Measurements from ENCODE around the gene C1QB.

Gene C1QB

GRCh38 chr1:22633697-22634463, 19.2 kb upstream of the C1QB start:
- in situ Hi-C loops (cut with MboI; ENCODE audit: low sequenced_read_pairs), result loop anchor here (25.0 kb wide), 1 partner anchor 522 kb away; no protein-coding TSS in a partner anchor

GRCh38 chr1:22635436-22635835, 17.6 kb upstream of the C1QB start:
- in situ Hi-C loops (cut with MboI; ENCODE audit: low sequenced_read_pairs), result loop anchor here (25.0 kb wide), 1 partner anchor 523 kb away; no protein-coding TSS in a partner anchor

- in situ Hi-C loops (cut with MboI; ENCODE audit: low sequenced_read_pairs), result loop anchor here (25.0 kb wide), 1 partner anchor 524 kb away; no protein-coding TSS in a partner anchor
Measured at GRCh38 chr1:22636353-22636752, 16.7 kb upstream of the C1QB start, which contains the start of gene C1QA. C1QA (plus strand) TSS chr1:22636628; CDS start chr1:22637617, 989 bp downstream.

- in situ Hi-C loops (cut with MboI; ENCODE audit: low sequenced_read_pairs), result loop anchor here (25.0 kb wide), 1 partner anchor 525 kb away; no protein-coding TSS in a partner anchor
Measured at GRCh38 chr1:22636927-22637326, 16.1 kb upstream of the C1QB start.

- in situ Hi-C loops (cut with MboI; ENCODE audit: low sequenced_read_pairs), result loop anchor here (25.0 kb wide), 1 partner anchor 526 kb away; no protein-coding TSS in a partner anchor
Measured at GRCh38 chr1:22637907-22638445, 15.1 kb upstream of the C1QB start.

GRCh38 chr1:22638476-22639234, 14.4 kb upstream of the C1QB start:
- in situ Hi-C loops (cut with MboI; ENCODE audit: low sequenced_read_pairs), result loop anchor here (25.0 kb wide), 1 partner anchor 526 kb away; no protein-coding TSS in a partner anchor

- in situ Hi-C loops (cut with MboI; ENCODE audit: low sequenced_read_pairs), result loop anchor here (25.0 kb wide), 1 partner anchor 527 kb away; no protein-coding TSS in a partner anchor
Measured at GRCh38 chr1:22639286-22639685, 13.8 kb upstream of the C1QB start.

GRCh38 chr1:22641247-22641646, 11.8 kb upstream of the C1QB start:
- in situ Hi-C loops (cut with MboI; ENCODE audit: low sequenced_read_pairs), result loop anchor here (10.0 to 25.0 kb wide), 2 partner anchors 216 to 529 kb away; no protein-coding TSS in a partner anchor

- in situ Hi-C loops (cut with MboI; ENCODE audit: low sequenced_read_pairs), result loop anchor here (10.0 to 25.0 kb wide), 2 partner anchors 217 to 530 kb away; no protein-coding TSS in a partner anchor
Measured at GRCh38 chr1:22641906-22642636, 11.0 kb upstream of the C1QB start.

GRCh38 chr1:22643381-22643780, 9.7 kb upstream of the C1QB start, which contains the start of gene C1QC:
C1QC (plus strand) TSS chr1:22643633; CDS start chr1:22644024, 391 bp downstream.
- in situ Hi-C loops (cut with MboI; ENCODE audit: low sequenced_read_pairs), result loop anchor here (10.0 to 25.0 kb wide), 2 partner anchors 219 to 531 kb away; no protein-coding TSS in a partner anchor

GRCh38 chr1:22643928-22644327, 9.1 kb upstream of the C1QB start:
- in situ Hi-C loops (cut with MboI; ENCODE audit: low sequenced_read_pairs), result loop anchor here (10.0 to 25.0 kb wide), 2 partner anchors 219 to 532 kb away; no protein-coding TSS in a partner anchor

GRCh38 chr1:22645931-22646330, 7.1 kb upstream of the C1QB start:
- in situ Hi-C loops (cut with MboI; ENCODE audit: low sequenced_read_pairs), result loop anchor here (10.0 to 25.0 kb wide), 2 partner anchors 221 to 534 kb away; no protein-coding TSS in a partner anchor

- in situ Hi-C loops (cut with MboI; ENCODE audit: low sequenced_read_pairs), result loop anchor here (10.0 to 25.0 kb wide), 2 partner anchors 222 to 534 kb away; no protein-coding TSS in a partner anchor
Measured at GRCh38 chr1:22646384-22646783, 6.7 kb upstream of the C1QB start.

GRCh38 chr1:22650089-22650693, 2.8 kb upstream of the C1QB start:
- in situ Hi-C loops (cut with MboI; ENCODE audit: low sequenced_read_pairs), result no loop called here

- in situ Hi-C loops (cut with MboI; ENCODE audit: low sequenced_read_pairs), result no loop called here
Measured at GRCh38 chr1:22651941-22652856, 837 bp upstream of the C1QB start.

- in situ Hi-C loops (cut with MboI; ENCODE audit: low sequenced_read_pairs), result no loop called here
Measured at GRCh38 chr1:22654692-22655091, 1.7 kb downstream of the C1QB start.

GRCh38 chr1:22658385-22659163, 5.5 kb downstream of the C1QB start:
- in situ Hi-C loops (cut with MboI; ENCODE audit: low sequenced_read_pairs), result no loop called here
